ENCODE data around the gene GNAT2. TPM values are rescaled to one million over a fixed set of nuclear protein-coding genes. Genes with fewer than 3 reads are reported as not detected.

Gene GNAT2
- total RNA-seq, 1 experiment from 2014 or later, result 0.20 TPM

DNA sequence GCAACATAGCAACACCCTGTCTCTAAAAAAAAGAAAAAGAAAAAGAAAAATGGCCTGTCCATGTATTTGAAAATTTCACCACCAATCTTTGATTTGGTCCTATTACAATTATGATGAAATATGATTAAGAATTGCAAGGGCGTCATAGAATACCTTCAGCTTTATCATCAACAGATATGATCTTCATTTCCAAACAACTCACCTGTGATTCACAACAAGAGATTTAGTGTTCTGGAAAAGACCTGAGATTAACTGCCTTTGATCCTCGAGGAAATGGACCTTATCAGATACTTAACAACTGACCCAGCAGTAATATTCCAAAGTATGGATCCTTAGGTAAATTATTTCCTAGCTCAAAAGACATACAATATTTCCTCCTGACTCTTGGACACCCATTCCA is 33.0 kb upstream of the GNAT2 start:
- peaks cover 0 to 2% of the 10 kb centered on the region in 2 experiments; a peak in 1 of 5 replicates for H3K9me3 Mint-ChIP-seq
- H2BK15ac ChIP-seq (ENCODE audit: low read depth, low read length), result no peak overlapping the region
- no peak overlapping the region for H3K27ac ChIP-seq (ENCODE audit: insufficient read length, low read depth, low read length)
- H3T11ph ChIP-seq (ENCODE audit: low read length), result no peak overlapping the region
- no peaks in the 10 kb centered on the region for H4K20me1 ChIP-seq (ENCODE audit: control insufficient read depth, insufficient read depth, insufficient read length)
- no peaks in the 10 kb centered on the region for H3K9me3 ChIP-seq (ENCODE audit: control insufficient read depth, low read depth, low read length)
- H2BK120ac ChIP-seq (ENCODE audit: low read depth, low read length, poor library complexity, severe bottlenecking), result no peak overlapping the region
- no peaks in the 10 kb centered on the region for H3K79me2 ChIP-seq (ENCODE audit: insufficient read depth, low read length)
- H3K23ac ChIP-seq (ENCODE audit: insufficient read length, low read depth, low read length), result no peak overlapping the region
- H3K27me3 ChIP-seq (ENCODE audit: insufficient read depth, low read length), result no peaks in the 10 kb centered on the region
- no peak overlapping the region for H2AFZ ChIP-seq (ENCODE audit: low read length)
- no peak overlapping the region for H2BK12ac ChIP-seq (ENCODE audit: insufficient read length, low read depth, low read length)
- no peaks in the 10 kb centered on the region; a peak in 1 of 7 replicates for H3K36me3 Mint-ChIP-seq (ENCODE audit: insufficient read depth in 1 of 3, low read depth in 3 of 3)
- H4K8ac ChIP-seq (replicated peaks; ENCODE audit: insufficient read length, low read depth, low read length), result no peak overlapping the region
- no peak overlapping the region for H2AK5ac ChIP-seq (ENCODE audit: insufficient read length, low read length)
- no peak overlapping the region for H4K5ac ChIP-seq (ENCODE audit: insufficient read length, low read depth, low read length)
- no peak overlapping the region for H3K27ac Mint-ChIP-seq
- H3K14ac ChIP-seq (ENCODE audit: insufficient read depth, low read length), result no peak overlapping the region
- no peak overlapping the region for H3K56ac ChIP-seq (ENCODE audit: insufficient read length, low read depth, low read length)
- no peak overlapping the region for H3K9ac ChIP-seq (ENCODE audit: extremely low read depth, insufficient read length, low read length)
- H3K4me1 Mint-ChIP-seq, result peaks cover 5 to 14% of the 10 kb centered on the region in 2 experiments; a peak in 3 of 4 replicates
- no peak overlapping the region for H3K18ac ChIP-seq (ENCODE audit: insufficient read length, low read depth, low read length)
- H3K4me3 Mint-ChIP-seq, result no peak overlapping the region
- H3K79me1 ChIP-seq (ENCODE audit: insufficient read depth, low read depth, low read length, poor library complexity, severe bottlenecking), result no peaks in the 10 kb centered on the region
- no peak overlapping the region for H2BK5ac ChIP-seq (ENCODE audit: insufficient read length, low read length)
- TF ChIP-seq, protein P1, sequence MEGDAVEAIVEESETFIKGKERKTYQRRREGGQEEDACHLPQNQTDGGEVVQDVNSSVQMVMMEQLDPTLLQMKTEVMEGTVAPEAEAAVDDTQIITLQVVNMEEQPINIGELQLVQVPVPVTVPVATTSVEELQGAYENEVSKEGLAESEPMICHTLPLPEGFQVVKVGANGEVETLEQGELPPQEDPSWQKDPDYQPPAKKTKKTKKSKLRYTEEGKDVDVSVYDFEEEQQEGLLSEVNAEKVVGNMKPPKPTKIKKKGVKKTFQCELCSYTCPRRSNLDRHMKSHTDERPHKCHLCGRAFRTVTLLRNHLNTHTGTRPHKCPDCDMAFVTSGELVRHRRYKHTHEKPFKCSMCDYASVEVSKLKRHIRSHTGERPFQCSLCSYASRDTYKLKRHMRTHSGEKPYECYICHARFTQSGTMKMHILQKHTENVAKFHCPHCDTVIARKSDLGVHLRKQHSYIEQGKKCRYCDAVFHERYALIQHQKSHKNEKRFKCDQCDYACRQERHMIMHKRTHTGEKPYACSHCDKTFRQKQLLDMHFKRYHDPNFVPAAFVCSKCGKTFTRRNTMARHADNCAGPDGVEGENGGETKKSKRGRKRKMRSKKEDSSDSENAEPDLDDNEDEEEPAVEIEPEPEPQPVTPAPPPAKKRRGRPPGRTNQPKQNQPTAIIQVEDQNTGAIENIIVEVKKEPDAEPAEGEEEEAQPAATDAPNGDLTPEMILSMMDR (conservative IDR thresholded peaks at IDR 0.05), result no peak
- no peak overlapping the region for H2BK20ac ChIP-seq (ENCODE audit: low read depth, low read length, poor library complexity, severe bottlenecking)
- peaks cover 4% of the 10 kb centered on the region for H3K23me2 ChIP-seq (ENCODE audit: insufficient read length, low read depth, low read length, poor library complexity, severe bottlenecking)
- H4K91ac ChIP-seq (ENCODE audit: insufficient read length, low read depth, low read length), result no peak overlapping the region
- no CpG with 5 or more reads among the region's 2 CpGs for WGBS (ENCODE audit: extremely low coverage, insufficient read length, low lambda C conversion rate)
- no peak overlapping the region for H3K4me2 ChIP-seq (ENCODE audit: insufficient read depth, insufficient read length, low read length)
- H3K4ac ChIP-seq (ENCODE audit: low read depth, low read length), result no peak overlapping the region
- H3K4me1 ChIP-seq (ENCODE audit: insufficient read depth, low read length), result no peaks in the 10 kb centered on the region
- H3K27me3 Mint-ChIP-seq (ENCODE audit: low read depth), result peaks cover 42% of the 10 kb centered on the region
- no peak for DNase-seq
